Fibroblast of peridontal ligament (primary cell): Measurements from ENCODE around the gene DCDC2C.

Experiments used
- DNase-seq: peaks from one replicate; pipeline ENCODE4 v3.0.0-alpha.2; 2010; ENCODE audit errors: extremely low read depth

The DCDC2C gene

GRCh38 chr2:3743951-3744555, 40.7 kb downstream of the DCDC2C start:
- DNase-seq, result no peak

- DNase-seq, result no peak
Measured at GRCh38 chr2:3745920-3746319, 42.5 kb downstream of the DCDC2C start.

- no peak for DNase-seq
Measured at GRCh38 chr2:3747032-3747654, 43.8 kb downstream of the DCDC2C start.

- no peak for DNase-seq
Measured at GRCh38 chr2:3747826-3748225, 44.5 kb downstream of the DCDC2C start.

- DNase-seq, result no peak
Measured at GRCh38 chr2:3749201-3749600, 45.8 kb downstream of the DCDC2C start.

GRCh38 chr2:3751251-3751650, 47.9 kb downstream of the DCDC2C start:
- no peak for DNase-seq

- DNase-seq, result no peak
Measured at GRCh38 chr2:3751806-3752205, 48.4 kb downstream of the DCDC2C start.

GRCh38 chr2:3752376-3752775, 49.0 kb downstream of the DCDC2C start:
- DNase-seq, result no peak

GRCh38 chr2:3753561-3753960, 50.2 kb downstream of the DCDC2C start:
- no peak for DNase-seq

GRCh38 chr2:3754280-3754679, 50.9 kb downstream of the DCDC2C start:
- no peak for DNase-seq

GRCh38 chr2:3754795-3755194, 51.4 kb downstream of the DCDC2C start:
- no peak for DNase-seq

- DNase-seq, result no peak
Measured at GRCh38 chr2:3755277-3755676, 51.9 kb downstream of the DCDC2C start.

- DNase-seq, result no peak
Measured at GRCh38 chr2:3756306-3756705, 52.9 kb downstream of the DCDC2C start.

- no peak for DNase-seq
Measured at GRCh38 chr2:3758906-3759305, 55.5 kb downstream of the DCDC2C start.

- DNase-seq, result no peak
Measured at GRCh38 chr2:3759331-3759730, 56.0 kb downstream of the DCDC2C start.

- no peak for DNase-seq
Measured at GRCh38 chr2:3759761-3760160, 56.4 kb downstream of the DCDC2C start.

GRCh38 chr2:3761272-3761671, 57.9 kb downstream of the DCDC2C start:
- no peak for DNase-seq

- no peak for DNase-seq
Measured at GRCh38 chr2:3762771-3763447, 59.5 kb downstream of the DCDC2C start.

- no peak for DNase-seq
Measured at GRCh38 chr2:3766824-3767223, 63.4 kb downstream of the DCDC2C start.

- DNase-seq, result no peak
Measured at GRCh38 chr2:3768960-3769765, 65.8 kb downstream of the DCDC2C start.

GRCh38 chr2:3769766-3770165, 66.4 kb downstream of the DCDC2C start:
- DNase-seq, result no peak

- no peak for DNase-seq
Measured at GRCh38 chr2:3770724-3771415, 67.5 kb downstream of the DCDC2C start.
